ENCODE measurements around the gene EAF2.
"Not testable (repeated sequence)": the region's sequence is repeated elsewhere in the genome, so short reads cannot be mapped to it uniquely, and the experiment has no call there.

Gene EAF2

DNA sequence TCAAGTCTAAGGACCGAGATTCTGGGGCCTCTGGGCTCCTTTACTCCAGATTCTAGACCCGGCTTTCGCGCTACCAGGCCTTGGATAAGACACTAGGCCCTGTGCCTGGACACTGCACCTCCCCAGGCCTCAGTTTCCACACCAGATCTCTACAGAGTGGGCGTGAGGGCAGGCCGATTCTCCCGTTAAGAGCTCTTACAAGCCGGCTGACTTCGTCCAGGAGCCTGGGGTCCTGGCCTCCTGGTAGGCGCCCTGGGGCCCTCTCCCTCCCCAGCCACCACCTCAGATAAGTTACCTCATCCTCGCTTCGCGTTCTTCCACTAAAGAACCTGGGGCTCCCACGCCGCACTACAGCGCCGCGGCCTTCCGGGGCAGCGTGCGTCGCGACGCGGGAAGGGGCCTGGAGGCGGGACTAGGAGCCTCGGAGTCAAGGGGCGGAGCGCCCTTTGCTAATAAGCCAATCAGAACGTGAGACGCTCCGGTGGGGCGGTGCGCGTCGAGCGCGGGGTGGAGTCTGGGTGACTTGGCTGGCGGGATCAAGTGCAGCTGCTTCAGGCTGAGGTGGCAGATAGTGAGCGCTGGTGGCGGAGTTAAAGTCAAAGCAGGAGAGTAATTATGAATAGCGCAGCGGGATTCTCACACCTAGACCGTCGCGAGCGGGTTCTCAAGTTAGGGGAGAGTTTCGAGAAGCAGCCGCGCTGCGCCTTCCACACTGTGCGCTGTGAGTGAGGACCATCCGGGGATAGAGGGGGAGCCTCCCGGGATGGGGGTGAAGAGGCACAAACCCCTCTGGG, at the start of gene EAF2, which contains the start of gene IQCB1:
Gene EAF2 (plus strand): TSS at position 539 of the 794 bp plus-strand sequence. CDS start 77 bp downstream, at position 616.
Gene IQCB1 (minus strand): TSS at position 390 of the 794 bp plus-strand sequence. CDS start 6,100 bp downstream, outside the sequence.
- peak; percentile 73 for DNase-seq

DNA sequence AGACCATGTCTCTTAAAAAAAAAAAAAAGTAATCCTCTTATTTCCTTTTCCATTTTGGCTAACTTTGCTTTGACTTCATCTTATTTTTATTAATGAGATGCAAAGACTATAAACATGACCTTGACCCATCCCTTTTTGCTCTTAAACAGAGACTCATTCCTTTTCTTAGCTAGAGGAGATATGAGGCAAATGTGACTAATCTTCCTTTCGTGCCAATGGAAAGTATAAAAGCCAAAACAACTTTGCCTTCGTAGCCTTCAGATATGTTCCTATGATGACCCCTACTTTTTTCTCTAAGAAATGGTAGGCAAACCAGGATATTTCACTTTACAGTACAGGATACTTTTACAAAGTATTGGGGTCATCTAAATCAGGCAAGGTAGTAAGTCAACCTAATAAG, 48.5 kb upstream of the EAF2 start:
- DNase-seq: no peak

DNA sequence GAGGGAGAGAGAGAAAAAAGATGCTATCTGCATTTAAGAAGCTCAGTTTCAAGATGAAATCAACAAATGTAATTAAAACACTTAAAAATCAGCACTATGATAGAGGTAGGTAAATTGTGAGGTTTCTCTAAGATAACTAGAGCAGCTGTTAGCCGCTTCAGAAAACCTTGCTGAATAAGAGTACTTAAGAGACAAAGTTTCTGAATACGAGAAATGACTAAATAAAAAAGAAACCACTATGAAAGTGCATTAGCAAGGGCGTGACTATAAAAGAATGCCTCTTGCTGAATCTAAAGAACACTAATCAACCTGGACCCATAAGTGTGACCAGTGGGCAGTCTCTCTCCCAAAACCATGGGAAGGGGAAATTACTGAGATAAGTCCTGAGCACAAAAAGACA, 41.9 kb upstream of the EAF2 start:
- DNase-seq: no peak

DNA sequence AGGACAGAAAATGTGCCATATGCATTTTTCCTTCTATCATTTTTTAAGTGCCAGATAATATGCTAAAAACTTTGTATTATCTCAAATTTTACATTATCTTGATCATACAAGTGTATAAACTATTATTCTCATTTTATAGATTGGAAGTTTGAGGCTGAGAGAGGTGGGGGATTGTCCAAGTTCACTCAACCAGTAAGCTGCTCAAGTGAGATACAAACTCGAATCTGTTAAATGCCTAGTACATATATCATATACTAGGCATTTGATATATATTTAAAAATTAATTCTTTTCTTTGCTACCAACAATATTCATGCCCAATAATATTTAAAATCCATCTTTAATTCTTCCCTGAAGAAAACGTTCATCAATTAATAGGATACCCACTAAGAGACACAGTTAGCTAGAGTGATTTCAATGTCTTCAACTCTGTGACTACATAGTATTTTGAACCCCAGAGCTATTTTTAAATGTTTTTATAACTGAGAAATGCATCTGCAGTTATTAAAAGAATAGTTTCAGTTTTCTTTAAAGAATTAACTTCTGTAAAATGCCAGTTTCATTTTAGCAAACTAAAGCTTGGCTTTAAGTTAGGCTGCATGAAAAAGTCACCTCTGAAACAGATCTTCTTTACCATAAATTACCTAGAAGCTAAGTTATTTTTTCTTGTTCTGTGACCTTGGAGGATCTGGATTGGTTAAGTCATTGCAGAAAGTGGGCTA, 40.6 kb upstream of the EAF2 start:
- no peak for DNase-seq

DNA sequence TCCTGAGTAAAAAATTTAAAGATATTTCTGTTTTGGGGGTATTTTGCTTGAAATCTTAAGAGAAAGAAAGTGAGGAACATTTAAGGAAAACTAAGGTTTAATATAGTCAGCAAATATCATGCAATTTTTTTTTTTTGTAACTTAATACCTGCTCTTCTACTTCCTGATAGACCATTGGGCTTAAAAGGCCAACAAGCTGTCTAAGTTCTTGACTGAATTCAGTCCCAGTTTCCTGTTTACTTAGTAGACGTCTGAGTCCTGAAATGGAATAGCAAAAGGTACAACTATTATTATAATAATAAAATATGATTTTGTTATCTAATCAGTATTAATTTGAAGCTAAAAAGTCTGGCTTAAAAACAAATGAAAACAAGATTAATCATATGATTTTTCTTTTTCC, 38.0 kb upstream of the EAF2 start:
- no peak for DNase-seq

DNA sequence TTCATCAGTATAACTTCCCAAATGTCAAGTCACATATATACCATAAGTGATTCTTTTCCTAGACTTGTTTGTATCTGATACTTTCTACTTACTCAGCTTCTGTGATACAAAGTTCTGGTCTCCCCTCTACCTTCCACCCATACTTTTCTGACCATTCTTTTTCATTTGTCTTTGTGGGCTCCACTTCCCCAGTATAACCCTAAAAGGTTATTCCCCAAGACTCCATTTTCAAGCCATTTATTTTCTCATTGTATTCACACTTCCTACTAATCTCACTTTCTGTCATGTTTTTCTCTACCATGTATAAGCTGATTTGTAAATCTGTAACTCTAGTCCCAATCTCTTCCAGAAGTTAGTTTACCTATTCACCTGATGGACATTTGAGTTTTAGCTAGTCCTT, 34.1 kb upstream of the EAF2 start:
- DNase-seq: no peak

DNA sequence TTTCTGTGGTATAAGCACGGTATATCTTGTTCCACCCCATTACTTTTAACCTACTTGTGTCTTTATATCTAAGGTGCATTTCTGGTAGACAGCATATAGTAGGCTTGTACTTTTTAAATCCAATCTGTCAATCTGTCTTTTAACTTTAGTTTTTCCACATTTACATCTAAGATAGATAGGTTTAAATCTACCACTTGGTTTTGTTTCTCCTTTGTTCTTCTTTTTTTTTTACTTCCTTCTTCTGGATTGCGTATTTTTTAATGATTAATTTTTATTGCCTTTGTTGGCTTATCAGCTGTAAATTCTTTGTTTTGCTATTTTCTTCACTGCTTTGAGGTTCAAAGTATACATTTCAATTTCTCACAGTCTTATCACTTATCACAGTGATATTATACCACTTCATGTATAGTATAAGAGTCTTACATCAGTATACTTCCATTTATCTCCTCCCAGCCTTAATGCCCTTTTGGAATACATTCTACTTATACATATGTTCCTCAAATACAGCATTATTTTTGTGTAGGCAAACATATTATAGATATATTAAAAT, 31.2 kb upstream of the EAF2 start:
- DNase-seq: no peak

DNA sequence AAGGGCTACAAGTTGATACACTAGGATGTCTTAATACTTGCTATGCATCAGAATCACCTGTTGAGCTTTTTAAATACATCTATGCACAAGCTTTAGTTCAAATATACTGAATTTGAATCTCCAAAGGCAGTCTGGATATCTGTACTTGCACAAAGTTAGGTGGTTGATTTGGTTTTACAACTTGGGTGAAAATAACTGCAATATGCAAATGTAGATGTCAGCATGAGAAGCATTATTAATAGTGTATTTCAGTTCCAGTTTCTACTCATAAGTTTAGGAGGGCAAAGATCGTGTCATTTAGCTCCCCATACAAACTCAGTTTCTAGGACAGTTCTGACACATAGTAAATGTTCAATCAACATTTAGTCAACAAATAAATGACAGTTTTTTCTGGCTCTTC, 25.8 kb upstream of the EAF2 start:
- DNase-seq: no peak

DNA sequence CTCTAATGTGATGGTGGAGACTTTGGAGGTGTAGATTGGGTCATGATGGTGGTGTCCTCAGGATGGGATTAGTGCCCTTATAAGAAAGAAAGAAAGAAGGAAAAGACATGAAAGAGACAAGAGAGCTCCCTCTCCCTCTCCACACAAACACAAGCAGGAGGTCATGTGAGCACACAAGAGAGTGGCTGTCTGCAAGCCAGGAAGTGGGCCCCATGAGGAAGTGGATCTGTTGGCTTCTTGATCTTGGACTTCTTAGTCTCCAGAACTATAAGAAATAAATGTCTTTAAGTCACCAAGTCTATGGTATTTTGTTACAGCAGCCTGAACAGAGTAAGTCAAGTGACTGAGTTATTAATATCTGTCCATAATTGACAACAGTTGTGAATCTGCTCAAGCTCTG, 17.3 kb upstream of the EAF2 start:
- no peak for DNase-seq

DNA sequence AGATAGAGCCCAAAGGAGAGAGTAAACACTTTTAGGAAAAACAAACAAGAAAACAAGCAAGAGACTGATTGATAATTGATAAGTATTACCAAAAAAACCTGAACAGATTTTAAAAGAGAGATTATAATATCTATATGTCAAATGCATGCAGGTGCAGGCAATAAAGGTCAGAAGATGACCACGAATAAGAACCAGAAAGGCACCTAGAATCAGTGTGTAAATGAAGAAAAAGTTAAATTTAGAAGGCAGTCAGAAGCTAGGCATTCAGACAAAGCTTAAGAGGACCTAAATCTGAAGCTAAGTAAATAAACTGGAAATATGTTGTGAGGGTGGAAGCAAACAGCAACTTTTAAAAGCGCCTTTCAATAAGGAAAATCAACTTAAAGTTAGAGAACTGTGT, 16.4 kb upstream of the EAF2 start:
- DNase-seq: no peak

DNA sequence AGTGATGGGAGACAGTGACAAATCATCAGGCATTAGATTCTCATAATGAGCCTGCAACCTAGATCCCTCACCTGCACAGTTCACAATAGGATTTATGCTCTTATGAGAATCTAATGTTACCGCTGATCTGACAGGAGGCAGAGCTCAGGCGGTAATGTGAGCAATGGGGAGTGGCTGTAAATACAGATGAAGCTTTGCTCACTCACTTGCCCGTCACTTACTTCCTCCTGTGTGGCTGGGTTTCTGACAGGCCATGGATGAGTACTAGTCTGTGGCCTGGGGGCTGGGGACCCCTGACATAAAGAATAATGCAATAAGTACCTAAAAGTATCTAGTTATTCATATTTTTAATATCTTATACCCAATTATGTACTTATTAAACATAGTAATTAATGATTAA, 15.8 kb upstream of the EAF2 start:
- no peak for DNase-seq

DNA sequence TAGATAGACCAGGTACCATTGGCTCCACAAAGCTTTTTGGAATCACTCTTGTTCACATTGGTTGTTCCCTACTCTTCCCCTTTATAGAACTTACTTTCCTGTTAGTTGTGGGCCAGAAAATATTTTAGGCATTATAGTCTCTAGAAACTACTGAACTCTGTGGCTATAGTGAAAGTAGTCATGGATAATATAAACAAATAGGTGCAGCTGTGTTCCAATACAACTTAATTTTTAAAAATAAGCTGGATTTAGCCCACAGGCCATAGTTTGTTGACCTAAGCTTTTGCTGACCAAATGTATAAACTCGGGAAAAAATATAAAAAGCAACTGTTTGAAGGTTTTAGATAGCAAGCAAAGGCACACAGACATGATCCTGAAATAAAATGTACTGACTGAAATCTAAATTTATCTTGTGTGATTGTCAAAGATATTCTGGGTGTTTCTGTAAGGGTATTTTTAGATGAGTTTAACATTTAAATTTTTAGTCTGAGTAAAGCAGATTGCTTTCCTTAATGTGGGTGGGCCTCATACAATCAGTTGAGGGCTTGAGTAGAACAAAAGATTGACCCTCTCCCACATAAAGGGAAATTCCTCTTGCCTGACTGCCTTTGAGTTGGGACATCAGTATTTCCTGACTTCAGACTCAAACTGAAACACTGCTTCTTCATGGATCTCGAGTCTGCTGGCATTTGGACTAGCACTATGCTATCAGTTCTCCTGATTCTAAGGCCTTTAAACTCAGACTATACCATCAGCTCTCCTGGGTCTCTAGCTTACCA, 13.4 kb upstream of the EAF2 start:
- no peak for DNase-seq

DNA sequence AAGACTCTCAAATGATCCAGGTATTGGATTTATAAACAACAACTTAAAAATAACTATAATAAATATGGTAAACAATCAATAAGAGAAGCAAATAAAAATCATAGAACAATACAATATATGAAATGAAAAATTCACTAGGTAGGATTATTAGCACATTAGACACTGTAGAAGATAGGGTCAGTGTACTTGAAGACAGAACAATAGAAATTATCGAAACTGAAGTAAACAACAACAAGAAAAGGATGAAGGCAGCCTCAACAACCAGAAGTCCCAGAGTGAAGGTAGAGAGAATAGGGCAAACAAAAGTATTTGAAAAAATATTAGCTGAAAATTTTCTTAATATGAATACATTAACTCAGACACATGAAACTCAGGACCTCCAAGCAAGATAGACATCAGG, 12.0 kb upstream of the EAF2 start:
- no peak for DNase-seq

DNA sequence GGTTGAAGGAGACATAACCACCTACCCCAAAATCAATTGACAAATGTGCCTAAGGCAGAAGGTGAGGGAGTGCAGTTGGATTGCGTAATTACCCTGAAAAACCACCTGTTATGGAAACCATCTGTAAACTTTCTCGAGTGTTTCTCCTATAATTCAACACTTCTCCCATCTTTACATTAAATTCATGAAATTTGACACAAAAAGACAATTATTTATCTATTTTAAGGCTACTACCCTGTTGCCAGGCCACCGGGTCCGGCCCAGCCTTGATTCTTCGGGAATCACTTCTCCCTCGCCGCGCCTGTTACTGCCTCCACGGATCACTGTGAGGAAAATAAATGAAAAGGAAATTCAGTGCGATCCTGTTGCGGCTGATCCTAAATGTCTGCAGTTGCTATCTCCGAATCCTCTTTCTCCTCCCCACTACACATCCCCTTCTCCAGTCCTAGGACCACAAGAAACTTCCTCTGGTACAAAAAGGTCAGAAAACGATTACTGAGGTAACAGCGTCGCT, 795 bp upstream of the EAF2 start:
- DNase-seq: no peak

DNA sequence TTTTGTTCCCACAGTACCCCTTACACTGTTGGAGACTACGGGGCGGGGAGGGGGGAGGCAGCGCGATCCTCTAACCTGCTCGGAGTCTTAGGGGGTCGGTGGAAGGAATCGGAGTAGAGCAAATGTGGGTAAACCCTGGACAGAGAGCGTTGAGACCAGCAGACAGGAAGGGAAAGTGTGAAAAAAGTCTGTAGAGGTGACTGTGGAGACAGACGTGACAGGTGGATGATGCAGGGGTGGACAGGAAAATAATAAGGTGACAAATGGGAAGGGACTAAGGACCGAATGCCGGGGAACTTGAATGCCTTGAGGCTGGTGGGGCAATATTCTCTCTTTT, 424 bp downstream of the EAF2 start:
- DNase-seq: no peak

DNA sequence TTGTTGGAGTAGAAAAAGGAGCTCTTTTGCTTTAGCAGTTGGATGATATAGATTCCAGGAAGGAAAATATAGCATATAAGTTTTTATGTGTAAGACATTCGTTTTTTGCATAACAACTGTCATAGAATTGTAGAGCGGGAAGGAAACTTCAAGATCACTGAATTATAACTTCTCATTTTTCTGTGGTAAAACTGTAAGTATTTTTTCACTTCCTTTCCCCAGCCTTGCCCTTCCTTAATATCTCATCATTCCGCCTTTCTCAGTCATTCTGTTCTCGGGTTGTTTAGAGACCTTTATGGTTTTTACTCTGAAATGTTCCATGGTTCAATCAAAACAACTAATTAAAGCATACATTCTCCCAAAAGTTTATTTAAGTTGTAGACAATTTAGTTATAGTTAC, 1.1 kb downstream of the EAF2 start:
- no peak for DNase-seq

DNA sequence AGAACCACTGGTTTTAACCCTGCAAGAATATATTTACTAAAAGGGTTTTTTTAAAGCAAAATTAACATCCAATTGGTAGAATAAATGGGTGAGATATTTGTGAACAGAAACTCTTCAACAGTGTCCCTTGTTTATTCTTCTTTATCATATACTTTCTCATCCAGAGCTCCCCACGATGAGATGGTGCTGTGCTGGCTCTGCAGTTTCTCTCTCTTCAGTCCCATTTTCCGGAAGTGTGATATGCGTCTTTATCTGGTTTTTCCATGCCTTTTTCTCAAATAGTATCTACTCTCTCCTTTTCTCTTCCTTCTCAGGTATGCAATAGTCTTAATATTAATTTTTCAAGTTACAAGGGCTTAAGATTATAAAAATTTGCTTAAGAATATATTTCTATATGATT, 1.5 kb downstream of the EAF2 start:
- DNase-seq: no peak

DNA sequence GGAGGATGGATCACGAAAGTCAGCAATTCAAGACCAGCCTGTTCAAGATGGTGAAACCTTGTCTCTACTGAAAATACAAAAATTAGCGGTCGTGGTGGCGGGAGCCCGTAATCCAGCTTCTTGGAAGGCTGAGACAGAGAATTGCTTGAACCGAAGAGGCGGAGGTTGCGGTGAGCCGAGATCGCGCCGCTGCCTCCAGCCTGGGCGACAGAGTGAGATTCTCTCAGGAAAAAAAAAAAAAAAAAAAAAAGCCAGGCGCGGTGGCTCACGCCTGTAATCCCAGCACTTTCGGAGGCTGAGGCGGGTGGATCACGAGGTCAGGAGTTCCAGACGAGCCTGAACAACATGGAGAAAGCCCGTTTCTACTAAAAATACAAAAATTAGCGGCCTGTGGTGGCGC, 5.0 kb downstream of the EAF2 start:
- no peak for DNase-seq

DNA sequence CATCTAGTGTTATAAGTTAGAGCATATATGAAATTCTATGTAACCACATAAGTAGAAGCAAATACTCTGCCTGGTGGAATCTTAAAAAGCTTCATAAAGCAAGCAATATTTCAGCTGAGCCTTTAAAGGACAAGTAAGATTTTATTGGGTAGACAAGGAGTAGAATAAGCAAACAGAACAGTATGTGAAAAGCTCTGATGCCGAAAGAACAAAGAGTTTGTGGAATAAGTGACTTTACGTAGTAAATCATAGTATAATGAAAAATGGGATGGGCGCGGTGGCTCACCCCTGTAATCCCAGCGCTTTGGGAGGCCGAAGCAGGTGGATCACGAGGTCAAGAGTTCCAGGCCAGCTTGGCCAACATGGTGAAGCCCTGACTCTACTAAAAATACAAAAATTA, 9.9 kb downstream of the EAF2 start:
- DNase-seq: no peak

DNA sequence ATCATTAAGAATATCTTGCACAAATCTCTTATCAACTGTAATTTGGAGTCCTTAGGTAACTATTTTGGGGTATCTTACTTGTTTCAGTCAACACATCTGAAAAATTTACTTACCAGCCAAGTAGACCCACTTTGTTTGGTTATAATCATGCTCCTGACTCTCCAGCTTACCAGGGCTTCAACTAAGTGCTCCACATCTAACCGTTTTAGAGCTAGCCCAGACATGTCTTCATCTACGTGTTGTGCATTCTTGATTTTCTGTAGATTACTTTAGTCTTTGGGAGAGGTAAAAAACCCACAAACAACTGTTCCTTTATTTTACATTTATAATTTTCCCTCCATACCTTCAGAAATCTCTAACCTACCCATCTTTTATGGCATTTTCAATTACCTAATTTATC, 17.2 kb downstream of the EAF2 start:
- DNase-seq: no peak

DNA sequence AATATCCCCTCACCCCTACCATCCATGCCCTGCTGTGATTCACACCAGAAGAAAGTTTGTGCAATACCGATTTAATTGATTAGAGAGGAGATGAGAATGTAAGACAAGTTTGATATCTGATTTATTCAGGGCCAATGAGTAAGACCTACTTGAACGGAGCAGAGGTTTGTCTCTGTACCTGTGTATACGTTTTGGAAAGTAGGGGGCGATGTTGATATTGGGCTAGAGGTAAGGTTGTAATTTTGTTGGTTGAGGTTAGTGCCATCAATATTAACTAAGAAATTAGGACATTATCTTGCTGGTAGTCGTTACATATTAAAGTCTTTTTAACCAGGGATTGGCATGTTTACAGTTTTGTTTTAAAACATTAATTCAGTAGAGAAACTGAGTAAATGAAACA, 20.5 kb downstream of the EAF2 start:
- no peak for DNase-seq

DNA sequence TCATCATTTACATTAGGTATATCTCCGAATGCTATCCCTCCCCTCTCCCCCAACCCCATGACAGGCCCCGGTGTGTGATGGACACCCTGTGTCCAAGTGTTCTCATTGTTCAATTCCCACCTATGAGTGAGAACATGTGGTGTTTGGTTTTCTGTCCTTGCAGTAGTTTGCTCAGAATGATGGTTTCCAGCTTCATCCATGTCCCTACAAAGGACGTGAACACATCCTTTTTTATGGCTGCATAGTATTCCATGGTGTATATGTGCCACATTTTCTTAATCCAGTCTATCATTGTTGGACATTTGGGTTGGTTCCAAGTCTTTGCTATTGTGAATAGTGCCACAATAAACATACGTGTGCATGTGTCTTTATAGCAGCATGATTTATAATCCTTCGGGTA, 22.8 kb downstream of the EAF2 start:
- not testable (repeated sequence) for DNase-seq

DNA sequence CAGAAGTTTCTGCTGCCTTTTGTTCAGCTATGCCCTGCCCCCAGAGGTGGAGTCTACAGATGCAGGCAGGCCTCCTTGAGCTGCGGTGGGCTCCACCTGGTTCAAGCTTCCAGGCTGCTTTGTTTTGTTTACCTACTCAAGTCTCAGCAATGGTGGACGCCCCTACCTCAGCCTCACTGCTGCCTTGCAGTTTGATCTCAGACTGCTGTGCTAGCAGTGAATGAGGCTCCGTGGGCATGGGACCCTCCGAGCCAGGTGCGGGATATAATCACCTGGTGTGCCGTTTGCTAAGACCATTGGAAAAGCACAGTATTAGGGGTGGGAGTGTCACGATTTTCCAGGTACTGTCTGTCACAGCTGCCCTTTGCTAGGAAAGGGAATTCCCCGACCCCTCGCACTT, 28.2 kb downstream of the EAF2 start:
- DNase-seq: not testable (repeated sequence)

All from GOT3 (cell line).